ENCODE measurements around the gene HELZ.
"Not testable (repeated sequence)": the region's sequence is repeated elsewhere in the genome, so short reads cannot be mapped to it uniquely, and the experiment has no call there.

Gene HELZ

GRCh38 chr17:67132366-67132765 is 112.6 kb downstream of the HELZ start:
- no peak for TF ChIP-seq CTCF (IDR thresholded peaks at IDR 0.05; ENCODE audit: low read depth, low read length)
- no peak overlapping the region for H3K4me3 ChIP-seq (ENCODE audit: low read depth, low read length)

- TF ChIP-seq CTCF (IDR thresholded peaks at IDR 0.05; ENCODE audit: low read depth, low read length), result no peak
- H3K4me3 ChIP-seq (ENCODE audit: low read depth, low read length), result no peak overlapping the region
Measured at GRCh38 chr17:67130768-67131167, 114.2 kb downstream of the HELZ start.

GRCh38 chr17:67129283-67129682 is 115.7 kb downstream of the HELZ start:
- H3K4me3 ChIP-seq (ENCODE audit: low read depth, low read length), result no peak overlapping the region
- TF ChIP-seq CTCF (IDR thresholded peaks at IDR 0.05; ENCODE audit: low read depth, low read length), result no peak

GRCh38 chr17:67128700-67129099 is 116.3 kb downstream of the HELZ start:
- TF ChIP-seq CTCF (IDR thresholded peaks at IDR 0.05; ENCODE audit: low read depth, low read length), result no peak

GRCh38 chr17:67127925-67128324 is 117.1 kb downstream of the HELZ start:
- H3K4me3 ChIP-seq (ENCODE audit: low read depth, low read length), result no peak overlapping the region
- TF ChIP-seq CTCF (IDR thresholded peaks at IDR 0.05; ENCODE audit: low read depth, low read length), result no peak

More at GRCh38 chr17:67128700-67129099, 116.3 kb downstream of the HELZ start:
- no peak overlapping the region for H3K4me3 ChIP-seq (ENCODE audit: low read depth, low read length)

GRCh38 chr17:67126983-67127382 is 118.0 kb downstream of the HELZ start:
- H3K4me3 ChIP-seq (ENCODE audit: low read depth, low read length), result no peak overlapping the region
- no peak for TF ChIP-seq CTCF (IDR thresholded peaks at IDR 0.05; ENCODE audit: low read depth, low read length)

- H3K4me3 ChIP-seq (ENCODE audit: low read depth, low read length), result not testable (repeated sequence)
Measured at GRCh38 chr17:67126543-67126942, 118.5 kb downstream of the HELZ start.

- H3K4me3 ChIP-seq (ENCODE audit: low read depth, low read length), result no peak overlapping the region
- no peak for TF ChIP-seq CTCF (IDR thresholded peaks at IDR 0.05; ENCODE audit: low read depth, low read length)
Measured at GRCh38 chr17:67125924-67126323, 119.1 kb downstream of the HELZ start.
